Activated T-cell treated with anti-CD3 and anti-CD28 coated beads, Interleukin-2, amount 50 U/mL, for 1 hour (primary cell): ENCODE measurements around the gene SMAD2.
"Not testable (repeated sequence)": the region's sequence is repeated elsewhere in the genome, so short reads cannot be mapped to it uniquely, and the experiment has no call there.

Experiments
- DNase-seq: peaks from one replicate; pipeline ENCODE4 v3.0.0-alpha.2; 2020

SMAD2 gene

GRCh38 chr18:47781561-47781960 lies 148.9 kb downstream of the SMAD2 start:
- no peak for DNase-seq

- DNase-seq, result no peak
Observed at GRCh38 chr18:47780011-47780725, 150.3 kb downstream of the SMAD2 start.

- DNase-seq, result no peak
Observed at GRCh38 chr18:47779381-47779780, 151.1 kb downstream of the SMAD2 start.

GRCh38 chr18:47777626-47778025 lies 152.8 kb downstream of the SMAD2 start:
- DNase-seq, result no peak

GRCh38 chr18:47775961-47776360 lies 154.5 kb downstream of the SMAD2 start:
- DNase-seq, result no peak

GRCh38 chr18:47773931-47774330 lies 156.5 kb downstream of the SMAD2 start:
- DNase-seq, result no peak

- peak; percentile 63 for DNase-seq
Observed at GRCh38 chr18:47772374-47773248, 157.8 kb downstream of the SMAD2 start.

GRCh38 chr18:47771922-47772321 lies 158.5 kb downstream of the SMAD2 start:
- DNase-seq, result no peak

- no peak for DNase-seq
Observed at GRCh38 chr18:47767699-47768098, 162.8 kb downstream of the SMAD2 start.

GRCh38 chr18:47767198-47767597 lies 163.3 kb downstream of the SMAD2 start:
- DNase-seq, result not testable (repeated sequence)
